ENCODE measurements around the gene PTBP3.
"Not testable (repeated sequence)": the region's sequence is repeated elsewhere in the genome, so short reads cannot be mapped to it uniquely, and the experiment has no call there.

DNA sequence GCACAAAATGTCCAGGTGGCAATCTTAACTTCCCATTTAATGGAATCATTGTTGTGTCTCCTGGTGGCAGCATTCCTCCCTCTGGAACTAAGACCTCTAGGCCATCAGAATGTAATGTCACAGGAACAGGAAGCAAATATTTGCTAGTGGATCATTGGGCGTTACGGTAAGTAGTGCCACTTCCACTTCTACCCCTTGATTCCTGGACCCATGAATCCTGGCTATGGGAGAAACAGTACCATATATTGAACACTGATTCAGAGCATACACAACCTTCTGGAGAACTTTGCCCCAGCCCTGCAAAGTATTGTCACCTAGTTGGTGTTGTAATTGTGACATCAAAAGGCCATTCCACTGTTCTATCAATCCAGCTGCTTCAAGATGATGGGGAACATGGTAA is 40.8 kb upstream of the PTBP3 start:
- TF ChIP-seq POLR2AphosphoS5 (IDR thresholded peaks at IDR 0.05; ENCODE audit: borderline replicate concordance, low read depth, low read length); EZH2 (IDR thresholded peaks at IDR 0.05); FOXP2 (optimal IDR thresholded peaks at IDR 0.05; ENCODE audit: control extremely low read depth, extremely low read length, insufficient read depth): not testable (repeated sequence)
